ENCODE data around the gene MACF1.

DNA sequence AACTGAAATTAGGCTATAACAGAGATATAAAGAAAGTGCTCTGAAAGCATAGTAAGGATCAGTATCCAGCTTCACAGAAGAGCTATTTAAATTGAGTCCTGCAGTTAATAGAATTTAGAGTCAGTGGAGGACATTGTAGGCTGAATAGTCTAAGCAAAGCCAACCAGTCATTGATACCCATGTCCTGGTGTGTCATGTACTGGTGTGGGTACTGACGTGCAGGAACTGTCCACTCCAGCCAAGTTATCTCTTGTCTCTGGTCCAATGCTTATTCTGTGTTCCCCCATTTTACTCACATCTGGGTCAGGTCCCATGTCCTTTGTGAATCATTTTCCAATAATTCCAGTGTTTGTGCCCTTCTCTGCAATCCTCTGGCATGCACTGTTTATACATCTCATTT lies 90.0 kb downstream of the MACF1 start:
- no peak for TF ChIP-seq CTCF (IDR thresholded peaks at IDR 0.05 in 4 of 5, conservative IDR thresholded peaks at IDR 0.05 in 1 of 5)
- no peak for TF ChIP-seq POLR2A (IDR thresholded peaks at IDR 0.05)

Data from gastrocnemius medialis (tissue), 4 donors.